B cell (primary cell): ENCODE measurements around the gene PKP2.

Experiments used
- CTCF ChIP-seq: fragments of 200-600 bp; IDR thresholded peaks from one replicate; pipeline ENCODE4 v1.8.0; 2022; ENCODE audit warnings: antibody characterized with exemption, mild to moderate bottlenecking
- EZH2 ChIP-seq: IDR thresholded peaks from 2 replicates; pipeline ENCODE4 v1.6.1; 2012; ENCODE audit warnings: borderline replicate concordance, low read depth, mild to moderate bottlenecking, moderate library complexity, low read length; ENCODE audit not compliant: insufficient read depth, poor library complexity, severe bottlenecking

- no peak for TF ChIP-seq CTCF
- no peak for TF ChIP-seq EZH2
Observed at GRCh38 chr12:32876004-32876403, 20.6 kb downstream of the PKP2 start.
